Glutamatergic neuron (in vitro differentiated cells): ENCODE measurements around the gene TENT5C. TPM values are rescaled to one million over a fixed set of nuclear protein-coding genes. Genes with fewer than 3 reads are reported as not detected.

Experiments
- DNase-seq: peaks from one replicate; pipeline ENCODE4 v3.0.0; 2022
- H3K27ac Mint-ChIP-seq: one replicate; pipeline ENCODE4 v1.8.0; 2020; ENCODE audit warnings: mild to moderate bottlenecking, mixed read lengths, inconsistent platforms; ENCODE audit not compliant: unreplicated experiment
- H3K27me3 Mint-ChIP-seq: one replicate; pipeline ENCODE4 v1.8.0; 2020; ENCODE audit warnings: mild to moderate bottlenecking, moderate library complexity, mixed read lengths, inconsistent platforms; ENCODE audit not compliant: unreplicated experiment
- H3K36me3 Mint-ChIP-seq: one replicate; pipeline ENCODE4 v1.8.0; 2020; ENCODE audit warnings: mild to moderate bottlenecking, mixed read lengths, inconsistent platforms; ENCODE audit not compliant: unreplicated experiment
- H3K4me1 Mint-ChIP-seq: one replicate; pipeline ENCODE4 v1.8.0; 2020; ENCODE audit warnings: mild to moderate bottlenecking, low read depth, mixed read lengths, inconsistent platforms; ENCODE audit not compliant: unreplicated experiment
- H3K4me3 Mint-ChIP-seq: one replicate; pipeline ENCODE4 v1.8.0; 2020; ENCODE audit warnings: mild to moderate bottlenecking, mixed read lengths, inconsistent platforms; ENCODE audit not compliant: unreplicated experiment
- H3K9me3 Mint-ChIP-seq: one replicate; pipeline ENCODE4 v1.8.0; 2020; ENCODE audit warnings: mild to moderate bottlenecking, moderate library complexity, mixed read lengths, inconsistent platforms; ENCODE audit not compliant: unreplicated experiment
- CTCF ChIP-seq: fragments of 200-600 bp; sonication (generic); IDR thresholded peaks from one replicate; pipeline ENCODE4 v1.5.0; 2021; ENCODE audit not compliant: partially characterized antibody, unreplicated experiment
- total RNA-seq: library from RNA; stranded (reverse); fragmentation: NEBNext Ultra II Directional; extraction: Animal tissue kit (Norgen Biotek cat#: 25700); gene quantifications from one replicate; pipeline ENCODE4 v1.2.1, GENCODE V29; 2021; ENCODE audit not compliant: unreplicated experiment

TENT5C gene
- total RNA-seq, 1 donor from 2014 or later: 0.27 TPM

- TF ChIP-seq CTCF: no peak
- H3K4me1 Mint-ChIP-seq: peaks cover 16% of the 10 kb centered on the region
These were observed 26.6 kb downstream of the TENT5C start for GRCh38 chr1:117632269-117633067.

GRCh38 chr1:117633068-117633345 lies 27.2 kb downstream of the TENT5C start:
- Mint-ChIP-seq H3K36me3 (peaks cover 6% of the 10 kb centered on the region), H3K4me1 (peaks cover 16% of the 10 kb centered on the region), H3K27me3 (peaks cover 3% of the 10 kb centered on the region), H3K27ac (no peak overlapping the region), H3K4me3 (no peak overlapping the region), H3K9me3 (no peaks in the 10 kb centered on the region)
- no peak for TF ChIP-seq CTCF
- no peak for DNase-seq

More at GRCh38 chr1:117632269-117633067, 26.6 kb downstream of the TENT5C start:
- Mint-ChIP-seq H3K36me3 (peaks cover 6% of the 10 kb centered on the region), H3K4me3 (no peak overlapping the region), H3K27me3 (peaks cover 3% of the 10 kb centered on the region), H3K9me3 (no peaks in the 10 kb centered on the region), H3K27ac (no peak overlapping the region)
- DNase-seq: no peak

GRCh38 chr1:117633423-117633822 lies 27.6 kb downstream of the TENT5C start:
- H3K27ac Mint-ChIP-seq: no peak overlapping the region
- H3K9me3 Mint-ChIP-seq: no peaks in the 10 kb centered on the region
- H3K36me3 Mint-ChIP-seq: peaks cover 6% of the 10 kb centered on the region
- H3K4me1 Mint-ChIP-seq: peaks cover 16% of the 10 kb centered on the region
- DNase-seq: no peak
- TF ChIP-seq CTCF: no peak
- H3K27me3 Mint-ChIP-seq: peaks cover 3% of the 10 kb centered on the region
- H3K4me3 Mint-ChIP-seq: no peak overlapping the region

GRCh38 chr1:117633936-117634335 lies 28.1 kb downstream of the TENT5C start:
- no peak overlapping the region for H3K27ac Mint-ChIP-seq
- no peak for TF ChIP-seq CTCF
- no peaks in the 10 kb centered on the region for H3K9me3 Mint-ChIP-seq
- no peak overlapping the region for H3K4me3 Mint-ChIP-seq
- DNase-seq: no peak
- peaks cover 5% of the 10 kb centered on the region for H3K27me3 Mint-ChIP-seq
- H3K4me1 Mint-ChIP-seq: peaks cover 18% of the 10 kb centered on the region
- peaks cover 6% of the 10 kb centered on the region for H3K36me3 Mint-ChIP-seq

- no peaks in the 10 kb centered on the region for H3K9me3 Mint-ChIP-seq
- DNase-seq: no peak
- H3K4me3 Mint-ChIP-seq: no peak overlapping the region
- H3K4me1 Mint-ChIP-seq: peaks cover 11% of the 10 kb centered on the region
- H3K27ac Mint-ChIP-seq: no peak overlapping the region
- peaks cover 4% of the 10 kb centered on the region for H3K36me3 Mint-ChIP-seq
- TF ChIP-seq CTCF: no peak
- H3K27me3 Mint-ChIP-seq: peaks cover 5% of the 10 kb centered on the region
These were observed 28.8 kb downstream of the TENT5C start for GRCh38 chr1:117634631-117635030.
